CD4-positive, alpha-beta T cell treated with Interferon alpha-2 for 1 hour (primary cell): ENCODE measurements around the gene DNAJB13.

ENCODE experiments used
- DNase-seq, 2 donors: peaks; one replicate each; pipeline ENCODE4 v3.0.0-alpha.2; 2020 to 2022

Gene DNAJB13

DNA sequence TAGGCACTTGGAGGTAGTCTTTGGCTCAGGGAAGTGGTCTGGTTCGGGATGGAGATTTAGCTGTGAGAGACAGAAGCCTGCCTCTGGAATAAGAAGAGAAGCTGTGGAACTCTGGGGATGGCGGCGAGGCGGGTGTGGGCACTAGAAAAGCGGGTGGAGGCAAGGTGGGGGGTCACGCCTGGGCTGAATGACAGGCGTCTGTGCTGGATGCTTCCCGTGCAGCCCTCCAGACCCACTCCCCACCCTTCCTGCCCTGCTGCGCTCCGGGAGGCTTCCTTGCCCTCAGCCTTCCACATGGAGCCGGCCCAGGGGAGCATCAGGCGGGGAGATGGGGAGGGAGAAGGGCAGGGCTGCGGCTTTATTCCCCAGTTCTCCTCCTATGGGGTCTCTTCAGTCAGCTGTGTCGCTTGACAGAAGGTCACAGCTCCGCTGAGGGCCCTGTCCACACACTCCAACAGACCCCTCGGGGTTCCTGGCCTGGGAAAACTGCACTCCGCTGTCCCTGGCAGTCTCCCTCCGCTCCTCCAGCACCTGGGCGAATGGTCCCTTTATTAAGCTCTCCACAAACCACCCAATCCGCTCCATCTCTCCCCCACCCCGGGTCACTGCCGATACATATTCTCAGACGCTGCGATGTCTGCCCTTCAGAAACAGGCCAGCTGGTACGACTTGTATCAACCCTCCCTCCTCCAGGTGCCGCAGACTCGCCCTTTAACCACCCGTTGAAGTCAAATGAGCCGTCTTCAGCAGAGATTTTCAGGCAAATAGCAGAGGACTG, 6.2 kb downstream of the DNAJB13 start:
- DNase-seq: no peak

DNA sequence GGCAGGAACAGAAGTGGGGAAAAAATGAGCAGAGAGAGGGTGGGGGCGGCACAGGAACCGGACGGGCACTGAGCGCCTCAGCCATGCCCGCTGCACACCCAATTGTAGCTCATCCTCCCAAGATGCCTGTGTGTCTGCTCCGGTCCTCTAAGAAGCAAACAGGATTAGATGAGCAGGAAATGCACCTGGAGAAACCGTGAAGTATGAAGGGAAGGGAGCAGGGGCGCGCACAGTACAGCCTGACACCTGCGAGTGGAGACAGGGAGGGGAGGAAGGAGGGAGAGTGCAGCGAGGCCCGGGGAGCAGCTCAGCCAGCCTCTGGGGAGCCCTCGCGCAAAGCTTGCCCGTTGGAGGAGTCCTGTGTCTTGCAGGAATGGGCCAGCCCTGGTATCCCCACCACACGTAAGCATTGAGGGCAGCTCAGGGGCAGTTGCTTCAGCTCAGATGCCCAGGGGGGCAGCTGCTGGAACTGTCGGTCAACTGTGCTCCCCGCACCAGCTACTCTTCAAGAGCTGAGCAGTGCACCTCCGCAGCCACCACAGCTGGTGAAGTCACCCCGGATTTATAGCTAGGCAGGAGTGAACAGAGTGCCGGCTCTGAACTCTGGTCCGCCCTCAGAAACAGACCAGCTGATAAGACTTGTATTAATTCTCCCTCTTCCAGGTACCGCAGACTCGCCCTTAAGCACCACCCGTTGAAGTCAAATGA, 7.0 kb downstream of the DNAJB13 start:
- no peak for DNase-seq

DNA sequence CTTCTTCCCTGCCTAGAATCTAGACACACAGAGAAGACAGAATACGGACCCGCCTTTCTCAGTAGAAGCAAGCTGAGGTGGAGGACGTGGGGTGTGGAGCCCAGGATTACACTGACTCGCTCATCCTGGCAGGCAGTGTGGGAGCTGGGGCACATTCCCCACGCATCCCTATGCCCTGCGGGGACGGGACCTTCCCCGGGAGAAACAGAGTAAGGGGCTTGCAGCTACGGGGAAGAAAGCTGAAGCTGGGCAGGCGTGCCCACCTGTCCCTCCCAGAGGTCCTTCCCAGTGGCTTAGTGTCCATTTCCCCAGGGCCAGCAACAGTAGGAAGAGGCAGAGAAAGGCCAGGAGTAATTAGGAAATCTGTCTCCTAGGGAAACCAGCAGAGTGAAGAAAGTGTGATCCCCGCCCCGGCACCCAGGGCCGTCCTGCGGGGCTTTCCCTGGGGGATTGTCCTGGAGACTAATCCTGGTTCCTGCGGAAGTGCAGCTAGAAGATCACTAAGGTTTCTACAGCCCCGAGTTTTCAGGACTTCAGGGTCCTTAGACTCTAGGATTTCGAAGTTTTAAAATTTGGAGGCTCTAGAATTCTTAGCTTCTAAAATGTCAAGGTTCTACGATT, 7.8 kb downstream of the DNAJB13 start:
- no peak for DNase-seq

DNA sequence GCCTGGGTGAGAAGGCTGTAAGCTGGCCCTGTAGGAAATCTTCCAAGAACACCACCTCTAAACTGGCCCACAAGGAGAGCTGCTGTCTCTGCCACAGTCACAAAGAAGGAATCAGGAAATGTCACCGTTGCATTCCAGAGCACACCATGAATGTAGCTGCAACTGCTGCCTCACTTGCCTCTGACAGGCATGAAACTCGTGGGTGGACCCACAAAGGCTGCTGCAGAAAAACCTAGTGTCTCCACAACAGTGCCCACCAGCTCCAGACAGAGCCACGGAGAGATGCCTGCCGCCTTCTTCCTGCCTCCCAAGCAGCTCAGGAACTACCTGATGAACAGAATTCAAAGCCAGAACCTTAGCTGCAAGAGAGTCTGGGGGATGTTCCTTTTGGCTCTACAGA, 10.5 kb downstream of the DNAJB13 start:
- DNase-seq: no peak

DNA sequence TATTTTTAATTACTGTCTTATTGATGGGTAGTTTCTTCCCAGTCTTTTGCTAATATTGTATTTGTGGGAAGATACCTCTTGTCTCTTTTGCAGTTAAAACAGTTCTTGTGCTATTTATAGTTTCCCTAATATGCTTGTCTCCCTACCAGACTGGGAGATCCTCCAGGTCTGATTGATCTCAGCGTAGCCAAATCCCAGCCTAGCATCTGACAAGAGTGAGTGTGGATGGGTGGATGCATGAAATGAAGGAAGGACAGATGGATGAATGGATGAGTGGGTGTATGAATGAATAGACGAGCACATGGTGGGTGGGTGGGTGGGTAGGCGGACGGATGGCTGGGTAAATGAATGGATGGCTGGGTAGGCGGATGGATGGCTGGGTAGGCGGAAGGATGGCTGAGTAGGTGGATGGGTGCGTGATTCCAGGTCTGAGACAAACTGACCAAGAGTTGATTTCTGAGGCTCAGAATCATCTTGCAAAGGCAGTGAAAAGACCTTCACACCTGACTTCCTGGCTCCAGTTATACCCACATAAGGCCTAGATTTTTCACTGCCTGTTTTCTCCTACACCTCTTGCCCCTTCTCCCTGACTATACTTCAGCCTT, 11.4 kb downstream of the DNAJB13 start:
- no peak for DNase-seq

DNA sequence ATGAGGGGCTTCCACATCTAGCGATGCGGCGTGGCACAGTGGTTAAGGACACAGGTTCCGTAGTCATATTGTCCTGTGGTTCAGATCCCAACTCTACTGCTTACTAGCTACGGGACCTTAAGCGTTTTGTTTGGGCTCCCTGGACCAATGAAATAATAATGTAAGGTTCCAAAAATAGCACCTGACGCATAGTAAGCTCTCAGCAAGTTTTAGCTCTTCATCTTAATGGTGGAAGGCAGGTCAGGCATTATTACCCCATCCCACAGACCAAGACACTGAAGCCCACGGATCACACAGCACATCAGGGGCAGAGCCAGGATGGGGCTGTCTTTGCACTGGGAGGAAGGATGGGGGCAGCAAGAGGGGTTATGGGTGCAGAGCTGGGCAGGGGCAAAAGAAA, 13.0 kb downstream of the DNAJB13 start:
- no peak for DNase-seq

DNA sequence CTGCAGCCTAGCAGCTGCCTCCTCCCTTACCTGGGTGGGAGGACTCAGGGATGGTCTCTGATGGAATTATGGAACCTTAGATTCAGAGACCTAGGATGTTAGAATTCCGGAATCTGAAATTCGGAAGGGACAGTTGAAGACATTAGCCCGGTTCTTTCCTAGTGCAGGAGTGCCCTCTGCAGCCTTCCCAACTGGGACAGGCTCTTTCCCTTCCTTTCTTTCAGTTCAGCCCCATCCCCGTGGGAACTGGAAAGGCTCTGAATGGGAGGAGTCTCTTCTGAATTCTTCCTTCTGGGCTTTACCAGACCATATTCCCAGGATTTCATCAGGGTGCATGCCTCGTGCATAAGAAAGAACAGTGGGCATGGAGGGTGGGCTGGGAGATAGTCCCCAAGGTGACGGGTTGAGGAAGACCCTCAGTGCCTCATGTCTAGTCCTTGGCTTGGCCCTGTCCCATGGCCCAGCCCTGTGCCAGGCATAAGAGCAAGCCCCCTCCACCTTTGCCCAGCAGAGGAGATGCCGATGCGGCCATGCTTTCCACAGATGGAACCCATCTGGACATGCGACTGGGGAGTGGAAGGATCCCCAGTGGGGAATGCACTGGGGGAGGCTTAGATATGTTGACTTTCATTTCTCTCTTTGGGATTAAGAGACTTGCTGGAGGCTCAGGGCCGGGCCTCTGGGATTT, 14.4 kb downstream of the DNAJB13 start:
- DNase-seq: peak in 1 of 2 donors; percentile 4

DNA sequence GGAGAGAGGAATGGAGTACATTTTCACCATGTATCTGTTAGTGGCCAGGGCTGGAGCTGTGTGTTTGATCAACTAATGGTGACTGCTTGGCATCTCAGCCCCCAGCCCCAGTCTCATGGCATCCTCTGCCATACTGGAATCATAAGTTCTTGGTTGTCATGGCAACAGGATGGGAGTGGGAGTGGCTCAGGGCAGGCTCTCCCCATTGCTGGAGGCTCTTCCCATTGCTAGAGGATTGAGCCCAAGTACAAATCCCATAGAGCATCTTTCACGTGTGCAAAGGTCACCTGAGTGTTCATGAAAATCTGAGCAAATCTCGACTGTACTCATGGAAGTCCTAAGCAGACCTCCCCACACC, 14.9 kb downstream of the DNAJB13 start:
- DNase-seq: no peak

DNA sequence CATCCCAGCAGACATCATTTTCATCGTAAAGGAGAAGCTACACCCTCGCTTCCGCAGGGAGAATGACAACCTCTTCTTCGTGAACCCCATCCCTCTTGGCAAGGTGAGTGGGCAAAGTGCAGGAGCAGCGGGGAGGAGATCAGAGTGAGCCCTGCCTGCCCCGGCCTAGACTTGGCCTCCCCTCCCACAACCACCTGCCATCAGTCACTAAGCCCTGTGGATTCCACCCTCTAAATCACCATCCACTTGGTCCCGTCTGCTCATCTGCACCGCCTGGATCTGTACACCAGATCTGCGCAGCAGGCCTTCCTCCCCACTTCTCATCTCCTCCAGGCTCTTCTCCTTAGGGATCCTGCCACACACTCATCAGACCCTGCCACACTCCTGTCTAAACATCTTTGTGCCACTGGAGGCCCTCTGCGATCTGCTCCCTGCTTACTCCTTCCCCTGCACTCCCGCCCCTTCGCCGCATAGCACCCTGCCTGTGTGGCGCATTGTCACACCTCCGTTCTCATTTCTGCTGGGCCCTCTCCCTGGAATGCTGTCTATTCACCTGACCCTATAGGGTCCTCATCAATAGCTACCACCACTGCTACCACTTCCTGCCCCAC, 17.6 kb downstream of the DNAJB13 start:
- DNase-seq: peak in 1 of 2 donors; percentile 26

DNA sequence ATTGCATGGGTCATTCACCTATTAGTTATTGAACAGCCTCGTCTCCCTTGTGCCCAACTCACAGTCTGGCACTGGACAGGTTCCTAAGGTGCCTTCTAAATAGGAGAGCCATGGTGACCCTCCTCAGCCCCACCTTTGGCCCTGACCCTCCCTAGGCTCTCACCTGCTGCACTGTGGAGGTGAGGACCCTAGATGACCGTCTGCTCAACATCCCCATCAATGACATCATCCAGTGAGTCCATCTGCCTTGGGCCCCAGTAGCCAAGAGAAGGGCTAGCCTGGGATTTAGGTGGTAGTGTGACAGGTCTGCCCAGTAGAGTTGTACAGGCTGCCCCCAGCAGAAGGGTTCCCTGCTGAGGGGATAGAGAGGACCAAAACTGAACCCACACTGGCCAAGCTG, 18.3 kb downstream of the DNAJB13 start:
- DNase-seq: peak in 1 of 2 donors; percentile 24

DNA sequence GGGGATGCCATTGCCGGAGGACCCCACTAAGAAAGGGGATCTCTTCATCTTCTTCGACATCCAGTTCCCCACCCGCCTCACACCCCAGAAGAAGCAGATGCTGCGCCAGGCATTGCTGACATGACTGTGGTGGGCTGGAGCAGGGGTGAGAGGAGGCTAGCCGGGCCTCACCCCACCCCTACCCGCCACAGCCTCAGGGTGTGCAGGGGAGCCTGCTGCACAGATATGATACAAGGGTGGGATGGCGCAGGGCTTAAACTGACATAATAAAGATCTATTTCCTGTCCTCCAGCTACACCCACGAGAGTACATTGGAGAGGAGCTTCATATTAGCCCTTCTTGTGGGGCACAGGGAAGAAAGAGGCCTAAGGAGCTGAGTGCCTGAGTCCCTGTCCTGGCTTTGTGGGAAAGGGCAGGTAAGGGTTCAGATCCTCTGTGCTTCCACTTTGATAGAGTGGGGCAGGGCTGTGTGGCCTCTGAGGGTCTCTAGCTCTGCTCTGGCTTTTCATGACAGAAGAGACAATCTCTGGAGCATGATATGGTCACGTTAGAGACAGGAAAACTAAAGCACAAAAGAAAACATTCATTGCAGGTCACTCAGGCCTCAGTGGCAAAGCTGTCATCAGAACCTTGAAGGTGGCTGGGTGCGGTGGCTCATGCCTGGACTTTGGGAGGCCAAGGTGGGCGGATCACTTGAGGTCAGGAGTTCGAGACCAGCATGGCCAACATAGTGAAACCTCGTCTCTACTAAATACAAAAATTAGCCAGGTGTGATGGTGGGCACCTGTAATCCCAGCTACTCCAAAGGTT, 19.4 kb downstream of the DNAJB13 start:
- peak in 1 of 2 donors; percentile 60 for DNase-seq

DNA sequence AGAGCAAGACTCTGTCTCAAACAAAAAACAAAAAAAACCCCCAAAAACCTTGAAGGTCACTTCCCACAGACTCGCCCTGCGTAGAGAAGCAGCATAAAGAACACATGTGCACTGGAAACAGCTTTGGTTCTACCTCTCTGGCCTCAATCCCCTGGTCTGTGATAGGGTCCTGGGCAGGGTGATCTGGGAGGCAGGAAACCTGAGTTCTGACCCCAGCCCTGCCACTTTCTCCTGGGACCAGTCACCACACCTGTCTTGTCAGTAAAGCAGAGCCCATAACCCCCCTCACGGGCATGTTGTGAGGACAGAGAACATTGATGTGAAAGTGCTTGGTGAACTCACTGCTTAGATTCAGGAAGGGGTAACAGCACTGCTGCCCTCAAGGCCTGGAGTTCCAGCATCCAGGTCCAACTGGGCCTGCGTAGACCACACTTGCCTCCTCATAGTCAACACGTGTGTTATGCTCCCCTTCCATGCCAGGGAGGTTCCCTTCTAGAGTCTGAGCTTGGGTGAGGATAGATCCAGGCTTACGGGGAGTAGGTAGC, 20.4 kb downstream of the DNAJB13 start:
- DNase-seq: peak in 1 of 2 donors; percentile 30

DNA sequence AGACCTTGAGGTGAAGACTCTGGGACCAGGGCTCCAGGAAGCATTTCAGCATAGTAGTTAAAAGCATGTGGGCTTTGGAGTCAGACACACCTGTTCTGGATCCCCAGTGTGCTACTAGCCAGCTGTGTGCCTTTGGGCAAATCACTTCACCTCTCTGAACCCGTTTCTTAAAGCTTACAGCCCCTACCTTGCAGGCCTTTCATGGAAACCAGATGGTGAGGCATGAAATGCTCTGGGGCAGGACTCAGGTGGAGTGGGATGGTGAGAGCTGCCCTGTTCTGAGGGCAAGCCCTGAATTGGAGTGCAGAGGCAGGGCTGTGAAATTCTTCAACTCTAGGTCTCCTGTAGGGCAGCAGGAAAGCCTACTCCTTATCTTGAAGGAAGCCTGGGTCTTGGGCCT, 21.4 kb downstream of the DNAJB13 start:
- DNase-seq: no peak

DNA sequence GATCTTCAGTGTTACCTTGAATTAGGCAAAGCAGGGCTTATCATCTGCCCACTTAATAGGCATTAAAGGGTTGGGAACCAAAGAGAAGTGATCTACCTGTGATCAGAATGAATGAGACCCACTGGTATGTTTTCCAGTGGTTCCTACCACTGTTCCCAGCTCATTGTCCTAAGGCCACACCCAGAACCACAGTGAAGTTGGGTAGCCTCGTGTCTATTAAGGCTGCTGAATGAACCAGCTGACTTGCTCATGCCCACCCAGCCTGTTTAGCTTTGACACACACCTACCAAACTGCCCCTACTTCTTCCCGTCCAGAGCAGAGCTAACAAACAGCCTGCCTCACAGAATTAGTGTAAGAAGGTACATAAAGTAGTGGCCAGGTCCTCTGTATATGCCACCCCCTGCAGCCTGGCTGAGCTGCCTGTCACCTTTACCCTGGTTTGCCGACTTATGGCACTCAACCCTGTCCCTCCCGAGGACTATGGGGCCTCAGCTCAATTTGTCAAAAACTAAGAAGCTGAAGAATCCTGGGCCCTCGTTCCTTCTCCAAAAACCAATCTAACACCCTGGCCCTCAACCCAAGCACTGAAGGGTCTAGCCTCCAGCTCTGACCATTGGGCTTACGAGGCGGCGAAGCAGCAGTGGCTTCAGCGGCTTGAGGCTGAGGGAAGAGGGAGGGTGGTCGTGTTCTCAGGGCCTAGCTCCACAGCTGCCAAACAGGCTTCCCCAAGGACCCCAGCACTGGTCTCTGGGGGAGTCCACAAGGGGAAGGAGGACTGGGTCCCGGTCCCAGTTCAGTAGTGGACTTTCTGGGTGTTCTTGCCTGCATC, 22.0 kb downstream of the DNAJB13 start:
- DNase-seq: no peak

DNA sequence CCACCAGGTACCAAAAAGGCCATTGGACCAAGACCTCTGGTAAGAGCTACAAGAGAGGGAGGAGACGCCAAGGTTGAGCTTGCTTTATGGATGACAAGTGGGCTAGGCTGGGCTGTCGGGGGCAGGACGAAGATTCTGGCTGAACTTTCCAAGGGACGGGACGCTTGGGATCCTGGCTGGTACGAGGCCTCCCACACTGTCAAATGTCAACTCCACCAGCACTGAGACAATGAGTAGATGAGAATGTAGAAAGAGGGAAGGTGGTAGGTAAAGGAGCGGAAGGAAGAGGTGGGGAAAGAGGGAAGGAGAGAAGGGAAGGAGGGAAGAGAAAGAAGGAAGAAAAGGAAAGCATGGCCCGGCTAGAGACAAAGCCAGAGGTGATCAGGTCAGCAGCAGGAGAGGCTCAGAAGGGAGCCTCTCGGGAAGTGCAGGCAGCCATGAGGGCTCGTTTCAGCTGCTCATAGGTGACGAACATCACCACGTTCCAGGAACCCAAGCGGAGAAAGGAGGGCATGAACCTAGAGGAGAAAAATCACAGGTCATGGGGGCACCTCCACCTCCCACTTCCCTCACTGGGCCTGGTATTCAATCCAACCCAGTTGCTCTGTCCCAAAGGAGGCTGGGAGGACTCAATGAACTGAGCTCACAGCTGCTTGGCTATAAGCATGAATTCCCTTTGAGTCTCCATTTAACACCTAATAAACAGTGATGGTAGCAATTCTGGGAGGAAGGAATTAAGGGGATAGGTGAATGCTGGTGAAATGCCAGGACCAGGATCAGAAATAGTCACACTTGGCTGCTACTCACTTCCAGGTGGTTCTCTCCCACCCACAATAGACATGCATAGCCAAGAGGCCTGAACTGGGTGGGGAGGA, 24.0 kb downstream of the DNAJB13 start:
- DNase-seq: no peak

DNA sequence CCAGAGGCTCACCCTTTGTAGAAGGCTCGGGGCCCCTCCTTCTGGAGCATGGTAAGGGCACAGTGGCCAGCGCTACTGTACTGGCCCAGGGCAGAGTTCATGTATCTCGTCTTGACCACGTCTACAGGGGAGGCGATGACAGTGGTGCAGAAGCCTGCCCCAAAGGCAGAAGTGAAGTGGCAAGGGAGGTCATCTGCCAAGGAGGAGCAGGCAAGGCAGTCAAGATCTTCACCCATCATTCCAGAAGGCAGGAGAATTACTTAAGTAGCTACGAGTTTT, 24.6 kb downstream of the DNAJB13 start:
- DNase-seq: no peak

DNA sequence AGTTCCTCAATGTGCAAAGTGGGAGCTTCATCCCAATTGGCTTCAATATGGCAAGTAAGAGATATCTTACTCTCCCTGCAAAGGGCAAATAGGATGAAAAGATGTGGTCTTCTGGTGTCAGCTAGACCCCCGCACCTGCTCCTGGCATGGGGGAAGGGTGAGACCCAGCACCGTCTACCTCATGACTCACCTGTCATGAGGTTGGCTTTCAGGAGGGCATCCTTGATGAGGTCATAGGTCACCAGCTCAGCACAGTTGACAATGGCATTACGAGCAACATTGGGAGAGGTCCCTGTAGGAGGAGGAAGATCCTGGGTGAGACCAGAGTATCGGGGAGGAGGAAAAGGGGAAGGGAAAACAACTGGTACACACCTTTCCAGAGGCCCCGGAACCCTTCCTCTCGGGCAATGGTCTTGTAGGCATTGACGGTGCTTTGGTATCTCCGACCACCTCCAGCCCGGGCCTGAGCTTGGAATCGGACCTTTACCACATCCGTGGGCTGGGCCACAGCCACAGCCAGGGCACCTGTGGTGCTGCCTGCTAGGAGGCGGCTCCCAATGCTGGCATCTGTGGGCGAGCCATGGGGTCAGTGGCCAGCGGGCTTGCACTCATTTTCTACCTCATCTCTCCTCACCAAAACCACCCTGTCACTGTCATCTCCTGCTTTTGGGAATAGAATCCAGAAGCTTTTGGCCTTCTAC, 25.8 kb downstream of the DNAJB13 start:
- no peak for DNase-seq

DNA sequence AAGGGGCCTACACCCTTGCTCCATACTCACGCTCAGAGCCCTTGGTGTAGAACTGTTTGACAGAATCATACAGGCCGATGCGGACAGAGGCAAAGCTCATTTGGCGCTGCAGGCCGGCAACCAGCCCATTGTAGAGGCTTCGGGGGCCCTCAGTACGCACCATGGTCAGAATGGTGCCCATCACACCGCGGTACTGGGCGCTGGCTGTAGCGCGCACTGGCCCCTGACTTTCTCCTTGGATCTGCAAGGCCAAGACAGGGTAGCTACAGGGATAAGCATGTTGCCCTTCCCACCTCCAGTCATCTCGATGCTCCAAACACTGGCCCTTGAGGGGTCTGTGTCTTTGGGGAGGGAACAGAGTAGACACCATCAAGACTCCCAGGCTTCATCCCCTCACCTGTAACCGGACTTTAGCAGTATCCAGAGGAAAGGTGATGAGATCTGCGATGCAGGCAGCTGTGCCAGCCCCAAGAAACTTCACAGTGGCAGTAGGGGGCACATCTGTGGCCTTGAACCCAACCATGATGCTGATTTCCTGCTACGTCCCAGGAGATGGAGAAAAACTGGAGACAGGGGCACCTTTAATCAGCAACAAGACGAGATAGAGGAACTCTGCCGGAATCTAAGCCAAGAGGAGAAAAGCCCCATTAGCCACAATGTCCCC, 27.2 kb downstream of the DNAJB13 start:
- no peak for DNase-seq
